Memory B cell (primary cell): ENCODE data around the gene GHR.
A peak's percentile ranks its signal among the peaks of the same experiment; 100 is the strongest.

Source experiments
- ATAC-seq: fragments of 150-1000 bp; cut with Tn5 transposase; 2 replicates; pipeline ENCODE4 v1.10.0; 2021; ENCODE audit warnings: low read depth, mild to moderate bottlenecking, moderate library complexity
- DNase-seq, 2 donors: peaks; one replicate each; pipeline ENCODE4 v3.0.0; 2022; ENCODE audit warnings: low spot score in 2 of 2
- H3K27ac Mint-ChIP-seq: one replicate; pipeline ENCODE4 v1.8.0; 2022; ENCODE audit warnings: mild to moderate bottlenecking, moderate library complexity, mixed read lengths
- H3K27me3 Mint-ChIP-seq: one replicate; pipeline ENCODE4 v1.8.0; 2022; ENCODE audit warnings: mixed read lengths
- H3K36me3 Mint-ChIP-seq: one replicate; pipeline ENCODE4 v1.8.0; 2022; ENCODE audit warnings: mild to moderate bottlenecking, mixed read lengths
- H3K4me1 Mint-ChIP-seq: one replicate; pipeline ENCODE4 v1.8.0; 2022; ENCODE audit warnings: mixed read lengths
- H3K4me3 Mint-ChIP-seq: one replicate; pipeline ENCODE4 v1.8.0; 2022; ENCODE audit warnings: mild to moderate bottlenecking, moderate library complexity, mixed read lengths
- H3K9me3 Mint-ChIP-seq: one replicate; pipeline ENCODE4 v1.8.0; 2022; ENCODE audit warnings: mixed read lengths

Gene GHR

GRCh38 chr5:42599106-42599505 lies 175.9 kb downstream of the GHR start:
- peaks cover 1% of the 10 kb centered on the region for H3K9me3 Mint-ChIP-seq
- DNase-seq (no peak), ATAC-seq (no peak)
- no peaks in the 10 kb centered on the region for H3K27me3 Mint-ChIP-seq
- peaks cover 3% of the 10 kb centered on the region for H3K4me1 Mint-ChIP-seq
- no peak overlapping the region for H3K27ac Mint-ChIP-seq
- H3K4me3 Mint-ChIP-seq, result no peak overlapping the region
- H3K36me3 Mint-ChIP-seq, result no peaks in the 10 kb centered on the region

DNA sequence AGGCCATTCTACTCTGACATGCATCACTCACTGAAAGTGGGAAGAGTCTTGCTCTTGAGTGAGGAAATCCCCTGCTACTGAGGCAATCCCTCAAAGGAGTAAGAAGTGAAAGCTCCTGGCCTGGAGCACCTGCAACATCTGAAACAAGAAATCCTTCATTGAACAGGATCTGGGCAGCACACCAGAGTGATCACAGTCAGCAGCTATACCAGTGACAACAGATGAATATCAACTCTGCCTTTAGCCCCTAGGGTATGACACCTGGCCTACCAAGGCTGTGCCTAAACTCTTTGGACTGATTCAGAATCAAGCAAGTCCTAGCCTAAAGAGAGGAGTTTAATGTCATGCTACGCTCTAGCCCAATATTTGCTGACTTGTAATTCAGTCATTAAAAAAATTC lies 177.2 kb downstream of the GHR start:
- peaks cover 1% of the 10 kb centered on the region for H3K9me3 Mint-ChIP-seq

DNA sequence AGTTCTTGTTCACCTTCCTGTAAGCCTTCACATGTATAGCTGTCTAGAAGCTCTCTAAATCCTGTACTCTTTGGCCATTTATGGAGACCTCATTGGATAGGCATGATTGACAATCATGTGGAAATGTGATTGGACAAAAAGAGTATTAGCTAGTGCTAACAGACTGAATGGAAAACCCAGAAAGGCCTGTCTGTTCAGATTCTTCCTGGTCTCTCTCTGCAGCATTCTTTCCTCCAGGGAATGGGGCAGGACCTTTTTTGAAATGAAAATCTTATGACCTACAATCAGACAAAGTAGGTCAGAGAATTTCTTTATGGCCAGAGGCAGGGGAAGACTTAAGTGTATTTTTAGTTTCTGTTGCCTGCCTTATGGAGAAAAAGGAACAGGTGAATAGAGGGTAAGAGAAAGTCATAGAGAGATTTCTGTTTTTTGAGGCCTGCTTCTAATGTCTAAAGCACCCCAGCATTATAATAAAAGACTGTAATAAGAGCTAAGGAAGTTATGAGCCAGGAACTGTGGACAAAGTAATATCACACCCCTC lies 181.0 kb downstream of the GHR start:
- peaks cover 5% of the 10 kb centered on the region for H3K9me3 Mint-ChIP-seq
- no peaks in the 10 kb centered on the region for H3K4me1 Mint-ChIP-seq
- DNase-seq (no peak), ATAC-seq (no peak)
- no peak overlapping the region for H3K4me3 Mint-ChIP-seq
- no peak overlapping the region for H3K27ac Mint-ChIP-seq
- no peaks in the 10 kb centered on the region for H3K36me3 Mint-ChIP-seq
- H3K27me3 Mint-ChIP-seq, result peaks cover 5% of the 10 kb centered on the region

More for the DNA sequence above, 177.2 kb downstream of the GHR start:
- H3K27me3 Mint-ChIP-seq, result no peaks in the 10 kb centered on the region
- H3K4me1 Mint-ChIP-seq, result peaks cover 3% of the 10 kb centered on the region
- no peak overlapping the region for H3K27ac Mint-ChIP-seq
- DNase-seq (no peak), ATAC-seq (no peak)
- H3K4me3 Mint-ChIP-seq, result no peak overlapping the region
- H3K36me3 Mint-ChIP-seq, result no peaks in the 10 kb centered on the region

DNA sequence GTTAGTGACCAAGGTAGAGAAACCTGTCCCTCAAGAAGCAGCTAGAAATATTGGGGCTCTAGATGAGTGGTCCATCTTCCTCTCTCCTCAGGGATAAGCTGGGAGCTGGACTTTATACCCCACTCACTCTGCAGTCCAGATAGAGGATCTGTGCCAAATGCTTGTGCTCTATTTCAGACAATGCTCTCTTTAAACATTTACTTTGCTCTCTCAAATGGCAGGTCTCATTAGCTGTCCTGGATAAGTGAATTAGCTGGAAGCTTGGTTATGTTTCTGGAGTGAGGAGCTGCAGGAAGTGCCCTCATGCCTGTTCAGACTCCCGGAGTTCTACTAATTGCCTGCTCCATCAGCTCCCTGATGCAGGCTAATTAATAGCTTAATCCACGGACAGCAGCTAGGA lies 182.3 kb downstream of the GHR start:
- DNase-seq, result no peak
- ATAC-seq, result no peak
- H3K4me1 Mint-ChIP-seq, result no peaks in the 10 kb centered on the region
- no peak overlapping the region for H3K27ac Mint-ChIP-seq
- peaks cover 2% of the 10 kb centered on the region for H3K36me3 Mint-ChIP-seq
- H3K9me3 Mint-ChIP-seq, result peaks cover 7% of the 10 kb centered on the region
- H3K4me3 Mint-ChIP-seq, result no peak overlapping the region
- peaks cover 7% of the 10 kb centered on the region for H3K27me3 Mint-ChIP-seq

DNA sequence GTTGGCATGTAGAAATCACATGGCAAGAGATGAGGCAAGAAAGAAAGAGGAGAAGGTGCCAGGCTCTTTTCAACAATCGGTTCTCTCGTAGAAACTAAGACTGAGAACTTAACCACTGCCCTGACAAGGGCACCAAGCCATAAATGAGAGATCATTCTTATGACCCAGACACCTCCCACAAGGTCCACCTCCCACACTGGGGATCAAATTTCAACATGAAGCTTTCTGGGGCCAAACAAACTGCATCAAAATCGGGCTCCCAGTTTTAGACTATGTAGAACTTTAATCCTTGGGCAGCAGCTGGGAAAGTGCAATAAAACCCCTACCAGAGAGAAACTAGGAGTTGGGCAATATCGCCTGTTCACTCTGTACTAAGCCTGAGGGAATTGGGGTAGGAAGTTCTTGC lies 183.2 kb downstream of the GHR start:
- ATAC-seq, result no peak
- no peaks in the 10 kb centered on the region for H3K4me1 Mint-ChIP-seq
- DNase-seq, result no peak
- no peak overlapping the region for H3K27ac Mint-ChIP-seq
- H3K9me3 Mint-ChIP-seq, result peaks cover 7% of the 10 kb centered on the region
- H3K36me3 Mint-ChIP-seq, result peaks cover 2% of the 10 kb centered on the region
- H3K27me3 Mint-ChIP-seq, result peaks cover 8% of the 10 kb centered on the region
- H3K4me3 Mint-ChIP-seq, result no peak overlapping the region

- Mint-ChIP-seq H3K4me1 (no peaks in the 10 kb centered on the region), H3K4me3 (no peak overlapping the region), H3K36me3 (peaks cover 6% of the 10 kb centered on the region), H3K27ac (no peak overlapping the region), H3K9me3 (peaks cover 6% of the 10 kb centered on the region), H3K27me3 (peaks cover 9% of the 10 kb centered on the region)
- no peak for DNase-seq
- no peak for ATAC-seq
Measured at GRCh38 chr5:42611437-42611836, 188.2 kb downstream of the GHR start.

DNA sequence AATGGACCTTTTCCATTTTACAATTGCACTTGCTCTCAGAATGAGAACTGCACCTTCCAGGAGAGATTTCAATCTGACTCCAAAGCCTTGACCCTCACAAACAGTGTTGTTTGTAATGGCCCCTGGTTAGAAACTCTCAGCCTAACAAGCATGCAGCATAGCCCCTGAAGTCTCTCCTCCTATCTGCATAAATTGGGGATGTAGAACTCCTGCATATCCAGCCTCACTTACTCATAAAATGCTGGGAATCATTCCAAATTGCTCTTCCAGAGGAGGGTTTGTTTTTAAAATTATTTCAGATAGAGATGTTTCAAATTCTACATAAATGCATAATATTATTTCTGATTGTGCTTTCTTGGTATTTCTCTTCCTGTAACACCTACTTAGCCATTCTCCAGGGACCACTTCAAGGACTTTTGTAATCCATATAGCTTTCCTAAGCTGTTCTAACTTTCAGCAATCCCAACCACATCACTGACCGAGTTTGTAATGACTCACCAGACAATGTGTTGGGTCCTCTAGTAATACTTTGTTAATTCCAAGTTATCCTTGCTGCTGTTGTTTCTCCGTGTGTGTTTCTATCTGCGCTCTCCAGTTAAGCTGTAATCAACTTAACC lies 189.6 kb downstream of the GHR start:
- peaks cover 5% of the 10 kb centered on the region for H3K9me3 Mint-ChIP-seq
- no peak overlapping the region for H3K27ac Mint-ChIP-seq
- H3K4me1 Mint-ChIP-seq, result no peaks in the 10 kb centered on the region
- DNase-seq (no peak), ATAC-seq (no peak)
- H3K4me3 Mint-ChIP-seq, result no peak overlapping the region
- H3K27me3 Mint-ChIP-seq, result peaks cover 5% of the 10 kb centered on the region
- H3K36me3 Mint-ChIP-seq, result peaks cover 6% of the 10 kb centered on the region

DNA sequence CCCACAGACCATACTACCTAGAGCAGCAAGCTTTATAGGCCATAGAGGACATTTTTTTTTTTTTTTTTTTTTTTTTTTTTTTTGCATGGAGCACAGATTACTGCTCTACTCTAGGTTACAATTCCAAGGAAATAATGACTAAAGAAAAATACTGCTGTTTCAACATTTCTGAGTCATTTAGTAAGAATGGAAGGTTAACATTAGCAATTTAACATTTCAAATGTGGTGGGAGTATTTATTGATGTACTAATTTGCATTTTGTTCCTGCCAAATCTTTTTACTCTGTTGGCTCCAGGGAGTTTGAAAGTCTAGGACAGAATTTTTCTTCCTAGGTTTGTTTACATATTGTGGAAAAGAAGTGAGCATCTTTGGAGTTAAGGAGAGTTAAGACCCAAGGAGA lies 191.3 kb downstream of the GHR start:
- DNase-seq (no peak), ATAC-seq (no peak)
- no peak overlapping the region for H3K27ac Mint-ChIP-seq
- H3K4me1 Mint-ChIP-seq, result peaks cover 4% of the 10 kb centered on the region
- peaks cover 9% of the 10 kb centered on the region for H3K36me3 Mint-ChIP-seq
- peaks cover 7% of the 10 kb centered on the region for H3K9me3 Mint-ChIP-seq
- H3K4me3 Mint-ChIP-seq, result no peak overlapping the region
- H3K27me3 Mint-ChIP-seq, result peaks cover 5% of the 10 kb centered on the region

GRCh38 chr5:42620579-42621216 lies 197.5 kb downstream of the GHR start:
- peak overlapping the region; percentile 99 for H3K27ac Mint-ChIP-seq
- H3K4me1 Mint-ChIP-seq, result peaks cover 40% of the 10 kb centered on the region
- DNase-seq, result no peak
- ATAC-seq, result no peak
- peak overlapping the region; percentile 62 for H3K4me3 Mint-ChIP-seq
- peaks cover 3% of the 10 kb centered on the region for H3K27me3 Mint-ChIP-seq
- peaks cover 7% of the 10 kb centered on the region for H3K36me3 Mint-ChIP-seq
- peaks cover 6% of the 10 kb centered on the region for H3K9me3 Mint-ChIP-seq

DNA sequence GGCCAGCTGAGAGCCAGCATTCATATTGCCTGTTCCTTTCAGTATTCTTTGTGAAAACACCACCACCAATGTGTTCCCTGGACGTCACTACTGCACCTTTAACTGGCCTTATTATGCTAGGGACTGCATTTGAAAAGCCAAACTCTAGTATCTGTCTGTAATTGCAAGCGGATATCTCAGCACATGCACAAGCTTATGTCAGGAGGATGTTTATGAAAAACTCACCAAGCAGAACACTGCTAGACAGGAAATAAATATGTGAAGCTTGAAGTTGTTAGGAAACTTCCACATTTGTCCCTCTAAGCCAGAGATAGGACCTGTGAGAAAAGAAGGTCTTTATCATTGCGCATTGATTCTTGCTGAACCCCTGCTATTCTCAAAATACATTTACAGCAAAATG lies 198.0 kb downstream of the GHR start:
- Mint-ChIP-seq H3K4me1 (peaks cover 40% of the 10 kb centered on the region), H3K4me3 (peak overlapping the region; percentile 62), H3K27me3 (peaks cover under 1% of the 10 kb centered on the region), H3K36me3 (peaks cover 4% of the 10 kb centered on the region), H3K9me3 (peaks cover 4% of the 10 kb centered on the region), H3K27ac (peak overlapping the region; percentile 99)
- DNase-seq (peak in 1 of 2 donors; percentile 14), ATAC-seq (peak; percentile 87)

GRCh38 chr5:42621662-42622061 lies 198.4 kb downstream of the GHR start:
- H3K4me3 Mint-ChIP-seq, result peak overlapping the region; percentile 62
- H3K4me1 Mint-ChIP-seq, result peaks cover 40% of the 10 kb centered on the region
- H3K36me3 Mint-ChIP-seq, result peaks cover 4% of the 10 kb centered on the region
- DNase-seq, result no peak
- H3K9me3 Mint-ChIP-seq, result peaks cover 4% of the 10 kb centered on the region
- peak overlapping the region; percentile 99 for H3K27ac Mint-ChIP-seq
- no peaks in the 10 kb centered on the region for H3K27me3 Mint-ChIP-seq
- peak; percentile 75 for ATAC-seq

DNA sequence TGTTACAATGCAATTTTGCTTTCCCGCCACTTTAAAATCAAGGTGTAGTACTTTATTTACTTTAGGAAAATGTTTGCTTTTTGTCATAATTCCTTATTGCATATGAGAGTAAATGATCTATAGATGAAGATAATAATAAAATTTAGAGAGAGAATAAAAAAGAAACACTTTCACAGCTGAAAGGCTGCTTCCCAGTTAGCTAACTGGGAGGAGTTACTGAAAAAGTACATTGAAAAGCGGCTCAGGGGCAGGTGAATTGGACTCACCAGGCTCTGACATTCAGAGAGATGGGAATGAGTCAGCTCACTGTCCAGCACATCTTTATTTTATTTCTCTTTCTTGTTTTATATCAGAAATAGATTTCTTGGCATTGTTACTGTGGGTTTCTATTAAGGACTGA lies 201.7 kb downstream of the GHR start:
- peaks cover 36% of the 10 kb centered on the region for H3K4me1 Mint-ChIP-seq
- H3K36me3 Mint-ChIP-seq, result no peaks in the 10 kb centered on the region
- no peak overlapping the region for H3K4me3 Mint-ChIP-seq

DNA sequence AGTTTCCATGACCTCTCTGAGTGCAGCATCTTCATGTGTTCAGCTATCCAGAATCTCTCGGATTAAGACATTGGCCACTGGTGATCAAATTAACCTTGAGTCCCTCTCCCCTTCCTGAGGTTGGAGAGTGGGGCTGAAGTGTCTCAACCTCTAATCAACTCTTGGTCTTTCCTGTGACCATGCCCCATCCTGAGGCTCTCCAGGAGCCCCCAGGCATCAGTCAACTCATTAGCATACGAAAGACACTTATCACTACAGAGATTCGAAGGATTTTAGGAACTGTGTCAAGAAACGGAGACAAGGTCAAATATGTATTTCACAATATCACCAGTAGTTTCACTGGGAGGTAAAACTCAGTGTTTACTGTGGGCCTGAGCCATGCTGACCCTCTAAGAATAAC lies 203.2 kb downstream of the GHR start:
- Mint-ChIP-seq H3K27me3 (no peaks in the 10 kb centered on the region), H3K4me1 (peaks cover 29% of the 10 kb centered on the region), H3K27ac (no peak overlapping the region), H3K4me3 (no peak overlapping the region), H3K36me3 (no peaks in the 10 kb centered on the region), H3K9me3 (no peaks in the 10 kb centered on the region)
- ATAC-seq, result no peak
- DNase-seq, result no peak

More for the DNA sequence above, 201.7 kb downstream of the GHR start:
- Mint-ChIP-seq H3K27me3 (no peaks in the 10 kb centered on the region), H3K9me3 (peaks cover 1% of the 10 kb centered on the region), H3K27ac (no peak overlapping the region)
- ATAC-seq, result no peak
- DNase-seq, result no peak

DNA sequence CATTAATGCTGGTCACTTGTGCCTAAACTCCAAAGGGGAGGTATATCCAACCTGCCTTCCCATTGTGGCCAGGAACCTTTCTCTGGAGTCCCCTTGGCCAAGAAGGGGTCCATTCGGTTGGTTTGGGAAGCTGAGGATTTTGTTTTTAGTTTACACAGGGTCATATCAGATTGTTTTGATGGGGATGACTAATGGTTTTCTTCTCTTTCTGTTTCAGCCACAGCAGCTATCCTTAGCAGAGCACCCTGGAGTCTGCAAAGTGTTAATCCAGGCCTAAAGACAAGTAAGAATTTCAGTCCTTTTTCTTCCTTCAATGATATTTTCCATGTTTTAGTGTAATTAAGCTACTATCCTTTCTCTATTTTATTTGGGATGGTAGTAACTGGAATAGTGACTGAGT lies 205.6 kb downstream of the GHR start:
- Mint-ChIP-seq H3K9me3 (no peaks in the 10 kb centered on the region), H3K27ac (no peak overlapping the region), H3K27me3 (no peaks in the 10 kb centered on the region), H3K4me3 (no peak overlapping the region), H3K4me1 (peaks cover 10% of the 10 kb centered on the region), H3K36me3 (no peaks in the 10 kb centered on the region)
- ATAC-seq, result no peak
- no peak for DNase-seq

GRCh38 chr5:42629284-42629683 lies 206.0 kb downstream of the GHR start:
- Mint-ChIP-seq H3K9me3 (no peaks in the 10 kb centered on the region), H3K36me3 (no peaks in the 10 kb centered on the region), H3K4me3 (no peak overlapping the region), H3K27me3 (no peaks in the 10 kb centered on the region), H3K27ac (no peak overlapping the region), H3K4me1 (peaks cover 10% of the 10 kb centered on the region)
- DNase-seq (no peak), ATAC-seq (no peak)
